Lung microvascular endothelial cell (primary cell): ENCODE data around the gene MOB2. TPM values are rescaled to one million over a fixed set of nuclear protein-coding genes. Genes with fewer than 3 reads are reported as not detected.

ENCODE experiments used
- DNase-seq, 2 donors: peaks; one replicate each; pipeline versions ENCODE4 v3.0.0 to v3.0.0-alpha.2; 2010; ENCODE audit warnings: low read depth in 2 of 2
- total RNA-seq: library from RNA; depleted of rRNA; stranded (reverse); fragments of >200 nt; gene quantifications from 2 replicates; pipeline ENCODE4 v1.2.1, GENCODE V29; 2014

Gene MOB2, protein sequence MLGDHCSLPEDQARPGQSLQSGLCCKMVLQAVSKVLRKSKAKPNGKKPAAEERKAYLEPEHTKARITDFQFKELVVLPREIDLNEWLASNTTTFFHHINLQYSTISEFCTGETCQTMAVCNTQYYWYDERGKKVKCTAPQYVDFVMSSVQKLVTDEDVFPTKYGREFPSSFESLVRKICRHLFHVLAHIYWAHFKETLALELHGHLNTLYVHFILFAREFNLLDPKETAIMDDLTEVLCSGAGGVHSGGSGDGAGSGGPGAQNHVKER
- total RNA-seq, result 36.4 and 46.0 TPM in 2 replicates

DNA sequence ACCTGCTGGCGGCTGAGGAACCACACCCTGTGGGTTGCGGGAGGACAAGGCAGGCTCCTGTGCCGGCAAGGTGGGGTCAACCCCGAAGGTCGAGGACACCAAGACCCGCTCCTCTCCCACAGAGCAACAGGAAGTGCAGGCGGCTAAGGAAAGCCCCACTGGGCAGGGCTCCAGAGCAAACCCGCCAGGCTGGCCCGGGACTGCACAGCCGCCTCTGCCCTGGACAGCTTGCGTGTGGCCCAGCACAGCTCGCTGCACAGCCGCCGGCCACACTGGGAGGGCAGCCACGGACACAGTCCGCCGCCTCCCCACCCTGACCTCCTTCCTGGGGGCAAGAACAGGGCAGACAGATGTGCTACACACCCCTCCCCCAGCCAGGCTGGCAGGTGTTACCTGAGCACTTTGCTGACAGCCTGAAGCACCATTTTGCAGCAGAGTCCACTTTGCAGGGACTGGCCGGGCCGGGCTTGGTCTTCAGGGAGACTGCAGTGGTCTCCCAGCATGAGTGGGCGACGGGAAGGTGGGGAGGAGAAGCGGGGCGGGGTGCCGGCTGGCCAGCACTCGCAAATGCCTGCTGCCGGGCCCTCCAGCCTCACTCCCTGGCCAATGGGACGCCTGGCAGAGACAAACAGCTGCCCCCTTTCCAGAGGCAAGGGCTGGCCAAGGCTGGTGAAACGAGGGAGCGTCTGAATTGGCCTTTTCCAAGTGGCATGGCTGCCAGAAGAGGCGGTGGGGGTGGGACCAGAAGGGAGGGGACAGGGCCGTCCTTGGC lies at the start of gene MOB2:
MOB2 (minus strand) TSS at position 726 of the 772 bp plus-strand sequence; CDS start at position 503, 223 bp downstream.
- DNase-seq, result peak; percentile 44 to 63

DNA sequence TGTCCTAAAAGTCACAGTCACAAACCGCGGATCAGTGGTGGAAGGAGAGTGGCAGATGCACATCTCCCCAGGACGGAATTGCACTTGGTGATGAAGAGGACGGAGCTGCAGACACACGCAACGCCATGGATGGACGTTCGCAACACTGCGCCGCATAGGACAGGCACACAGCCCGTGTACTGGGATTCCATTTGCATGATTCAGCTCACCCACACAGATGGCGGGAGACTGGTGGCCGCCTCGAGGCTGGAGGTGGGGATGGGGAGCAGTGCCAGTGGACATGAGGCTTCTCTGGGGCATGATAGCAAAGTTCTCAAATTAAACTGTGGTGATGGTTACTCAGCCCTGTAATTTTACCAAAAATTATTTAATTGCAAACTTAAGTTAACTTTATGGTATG lies 48.1 kb upstream of the MOB2 start:
- no peak for DNase-seq

DNA sequence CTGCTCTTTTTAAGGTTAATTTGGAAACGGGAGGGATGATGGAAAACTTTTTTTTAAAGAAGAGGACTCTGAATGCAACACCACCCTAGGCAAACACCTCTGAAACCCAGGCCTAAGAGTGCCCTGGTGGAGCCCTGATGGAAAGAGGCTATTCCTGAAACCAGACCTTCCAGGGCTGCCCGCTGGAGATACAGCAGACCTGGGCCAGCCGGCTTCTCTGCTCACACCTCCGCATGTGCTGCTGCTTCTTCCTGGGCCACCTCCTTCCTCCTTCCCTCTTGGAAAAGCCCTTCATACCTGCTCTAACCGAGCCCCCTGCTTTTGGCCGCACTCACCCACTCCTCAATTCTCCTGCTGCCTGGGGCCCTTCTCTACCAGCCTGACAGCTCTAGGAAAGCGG lies 47.6 kb upstream of the MOB2 start:
- no peak for DNase-seq

DNA sequence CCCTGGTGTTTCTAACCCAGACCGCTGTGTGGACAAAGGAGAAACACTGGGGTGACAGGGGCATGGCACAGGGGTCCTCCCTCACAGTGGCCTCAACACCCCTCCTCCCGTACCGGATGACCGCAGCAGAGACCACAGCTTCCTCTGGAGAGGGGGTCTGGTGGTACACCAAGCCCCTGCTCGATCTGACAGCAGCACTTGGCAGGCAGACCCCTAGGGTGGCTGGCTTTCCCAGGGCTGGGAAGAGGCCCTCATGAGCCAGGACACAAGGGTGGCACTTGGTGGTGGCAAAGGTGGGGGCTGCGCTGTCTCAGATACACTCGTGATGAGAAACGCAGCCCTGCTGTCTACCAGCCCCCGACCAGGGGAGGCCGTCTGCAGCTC lies 46.8 kb upstream of the MOB2 start:
- DNase-seq, result no peak

DNA sequence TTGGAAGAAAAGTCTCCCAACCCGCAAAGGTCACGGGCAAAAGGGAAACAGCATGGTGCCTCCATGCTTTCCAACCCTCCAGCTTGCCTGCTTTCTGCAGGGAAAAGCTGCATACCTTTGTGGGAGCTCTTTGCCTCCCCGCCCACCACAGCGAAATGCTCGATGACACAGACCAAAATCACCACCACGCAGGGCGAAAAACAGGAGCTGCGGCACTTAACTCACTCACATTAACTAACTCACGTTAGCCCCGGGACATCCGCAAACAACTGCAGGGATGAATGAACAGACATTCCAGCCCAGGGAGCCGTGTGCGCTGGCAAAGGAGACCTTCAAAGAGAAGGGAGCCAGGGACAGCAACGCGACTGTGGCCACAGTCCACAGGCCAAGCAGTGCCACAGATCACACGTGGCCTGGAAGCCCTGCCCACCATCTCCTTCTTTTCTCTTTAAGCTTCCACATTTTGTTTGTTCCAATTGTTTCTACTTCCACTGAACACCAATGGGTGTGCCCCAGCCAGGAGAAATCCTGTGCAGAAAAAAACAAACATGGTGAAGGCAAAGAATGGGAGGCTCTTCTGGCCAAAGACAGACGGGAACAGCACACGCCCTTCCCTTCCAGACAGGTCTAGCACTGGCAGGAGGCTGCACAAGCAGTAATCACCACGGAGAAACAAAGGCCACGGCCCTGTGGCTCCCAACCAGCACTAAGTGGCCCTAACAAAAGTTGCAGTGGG lies 46.2 kb upstream of the MOB2 start:
- DNase-seq, result no peak

DNA sequence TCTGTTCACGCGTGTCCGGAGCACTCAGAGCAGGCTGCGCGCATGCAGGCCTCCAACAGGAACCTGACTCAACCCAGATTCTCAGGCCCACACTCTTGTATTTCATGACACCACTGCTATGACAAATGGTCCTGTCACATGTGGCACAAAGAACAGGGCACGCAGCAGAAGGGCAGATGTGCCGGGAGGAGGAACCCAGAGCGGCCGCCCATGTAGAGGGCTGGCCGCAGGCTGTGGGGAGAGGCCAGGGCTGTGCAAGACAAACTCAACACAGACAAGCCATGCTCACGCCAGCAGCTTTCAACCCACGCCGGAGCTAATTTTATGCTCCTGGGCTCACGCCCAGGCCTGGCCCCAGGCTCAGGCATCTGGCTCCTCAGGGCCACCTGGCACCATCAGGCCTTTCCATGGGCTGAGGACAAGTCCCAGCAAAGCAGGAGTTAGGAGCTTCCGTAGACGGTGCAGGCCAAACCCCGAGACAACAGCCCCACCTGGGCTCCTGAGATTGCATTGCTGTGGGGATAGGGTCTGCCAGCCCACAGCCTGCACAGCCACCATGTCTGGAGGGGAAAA lies 45.5 kb upstream of the MOB2 start:
- peak in 1 of 2 donors; percentile 66 for DNase-seq

DNA sequence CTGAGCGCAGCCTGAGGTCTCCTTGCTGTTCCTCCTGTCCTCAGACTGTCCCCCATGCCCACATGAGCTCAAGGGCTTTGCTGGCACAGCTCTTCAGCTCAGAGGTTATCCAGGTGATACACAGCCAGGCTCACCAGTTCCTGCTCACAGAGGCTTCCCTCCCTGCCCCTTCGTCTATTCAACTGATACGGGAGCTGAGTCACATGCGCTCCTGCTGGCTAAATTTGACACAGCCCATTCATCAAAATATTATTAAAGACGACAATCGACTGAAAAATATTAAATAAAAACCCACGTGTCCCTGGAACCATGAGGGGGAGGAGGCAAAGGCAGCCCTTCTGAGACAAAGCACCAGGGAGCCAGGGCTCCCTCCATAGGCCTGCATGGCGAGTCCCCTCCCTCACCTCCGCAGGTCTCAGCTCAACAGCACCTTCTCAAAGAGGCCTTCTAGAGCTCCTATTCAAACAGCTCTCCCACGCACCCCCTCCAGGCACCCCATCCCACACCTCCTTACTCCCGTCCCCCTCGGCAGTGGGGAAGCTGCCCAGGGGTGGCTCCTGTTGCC lies 45.0 kb upstream of the MOB2 start:
- peak in 1 of 2 donors; percentile 33 for DNase-seq

DNA sequence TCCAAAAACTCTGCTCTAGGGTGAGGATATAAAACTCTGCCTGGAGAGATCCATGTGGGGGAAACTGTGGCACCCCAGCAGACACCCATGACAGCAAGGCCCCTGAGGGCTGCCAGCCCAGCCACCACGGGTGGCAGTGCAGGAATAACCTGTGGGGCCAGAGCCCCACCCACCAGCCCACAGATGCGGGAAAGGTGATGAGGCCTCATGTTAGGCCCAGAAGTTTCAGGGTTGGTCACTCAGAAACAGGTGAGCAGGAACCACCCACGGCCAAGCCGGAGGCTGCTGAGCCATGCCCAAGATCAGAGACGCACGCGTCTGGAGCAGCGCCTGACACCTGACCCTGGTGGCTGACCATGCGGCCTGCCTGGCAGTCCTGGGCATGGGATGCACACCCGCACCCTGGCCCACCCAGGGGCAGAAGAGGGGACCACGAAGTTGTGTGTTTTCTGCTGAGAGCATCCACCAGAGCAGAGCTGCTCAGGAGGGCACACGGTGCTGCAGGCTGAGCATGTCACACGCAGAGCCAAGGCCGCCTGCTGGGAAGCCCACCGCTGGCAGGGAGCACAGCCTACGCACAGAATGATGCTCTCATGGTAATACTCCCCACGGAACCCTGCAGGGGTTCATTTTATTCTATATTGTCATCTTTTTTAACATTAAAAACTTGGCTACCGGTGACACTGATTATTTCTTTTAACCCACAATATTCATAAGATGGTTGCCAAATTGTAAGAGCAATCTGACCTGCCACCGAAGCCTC lies 44.3 kb upstream of the MOB2 start:
- no peak for DNase-seq

DNA sequence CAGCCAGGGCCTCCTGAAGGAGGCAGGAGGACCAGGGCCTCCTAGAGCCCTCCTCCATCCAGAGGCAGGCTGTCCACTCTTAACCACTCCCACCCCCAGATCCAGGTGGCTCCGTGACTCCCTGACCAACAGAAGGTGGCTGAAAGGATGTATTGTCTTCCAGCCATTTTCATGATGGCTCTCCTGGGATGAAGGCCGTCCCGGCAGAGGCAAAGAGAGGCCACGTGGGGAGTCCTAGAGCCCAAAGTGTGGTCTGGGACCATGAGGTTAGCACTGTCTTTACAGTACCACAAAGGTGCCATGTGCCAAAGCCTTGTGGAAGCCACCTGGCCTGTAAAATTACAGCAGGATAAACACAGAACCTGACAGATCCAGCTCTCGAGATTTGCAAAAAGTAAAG lies 43.2 kb upstream of the MOB2 start:
- DNase-seq, result no peak

DNA sequence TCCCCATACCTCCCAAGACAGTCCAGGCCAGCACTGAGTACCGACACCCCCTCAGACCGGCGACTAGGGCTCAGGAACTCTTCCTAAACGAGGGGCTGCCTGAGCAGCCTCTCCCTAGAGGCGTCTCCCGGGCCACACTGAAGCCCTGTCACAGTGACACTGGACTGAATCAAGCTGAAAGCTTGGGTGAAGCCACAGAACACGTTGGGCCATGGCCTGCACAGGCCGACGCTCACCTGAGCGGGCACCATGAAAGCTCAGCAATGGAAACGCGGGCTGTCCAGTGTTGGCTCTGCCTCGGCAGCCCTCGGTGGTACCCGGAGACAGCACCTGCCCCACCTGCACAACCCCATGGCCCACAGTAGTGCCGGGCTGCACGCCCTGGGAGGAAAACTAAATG lies 42.7 kb upstream of the MOB2 start:
- no peak for DNase-seq

DNA sequence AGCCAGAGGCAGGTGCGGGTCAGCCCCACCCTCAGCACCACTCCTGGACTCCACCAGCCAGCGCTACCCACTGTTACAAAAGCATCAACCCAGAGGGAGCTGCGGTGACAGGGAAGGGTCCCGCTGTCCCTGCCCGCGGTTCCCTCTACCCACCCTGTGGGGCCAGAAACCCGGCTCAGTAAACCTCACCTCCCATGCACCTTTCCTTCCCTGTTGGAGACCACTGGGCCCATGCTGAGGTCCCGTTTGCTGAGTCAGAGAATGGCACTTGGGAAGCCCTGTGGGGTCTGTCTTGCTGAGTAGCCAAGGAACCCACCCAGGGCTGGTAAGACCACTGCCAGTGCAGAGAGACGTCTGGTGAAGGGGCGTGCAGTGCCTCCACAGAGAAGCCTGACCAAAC lies 42.1 kb upstream of the MOB2 start:
- no peak for DNase-seq

DNA sequence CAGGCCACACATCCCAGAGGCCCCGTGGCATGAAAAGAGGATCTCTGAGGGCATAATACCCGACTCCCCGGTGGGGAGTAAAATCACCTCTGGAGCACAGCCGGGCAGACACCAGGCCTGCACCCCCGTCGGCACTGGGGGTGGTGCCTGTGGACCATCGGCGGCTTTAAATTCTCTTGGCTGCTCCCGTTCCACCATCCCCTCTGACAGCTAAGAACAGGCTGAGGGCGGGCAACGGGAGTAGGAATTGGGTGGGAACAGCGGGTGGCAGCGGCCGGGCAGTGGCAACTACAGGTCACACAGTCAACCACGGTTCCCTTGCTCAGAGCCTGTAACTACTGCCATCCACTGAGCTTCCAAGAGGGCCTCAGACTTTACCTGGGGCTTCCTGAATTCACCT lies 40.2 kb upstream of the MOB2 start:
- no peak for DNase-seq

DNA sequence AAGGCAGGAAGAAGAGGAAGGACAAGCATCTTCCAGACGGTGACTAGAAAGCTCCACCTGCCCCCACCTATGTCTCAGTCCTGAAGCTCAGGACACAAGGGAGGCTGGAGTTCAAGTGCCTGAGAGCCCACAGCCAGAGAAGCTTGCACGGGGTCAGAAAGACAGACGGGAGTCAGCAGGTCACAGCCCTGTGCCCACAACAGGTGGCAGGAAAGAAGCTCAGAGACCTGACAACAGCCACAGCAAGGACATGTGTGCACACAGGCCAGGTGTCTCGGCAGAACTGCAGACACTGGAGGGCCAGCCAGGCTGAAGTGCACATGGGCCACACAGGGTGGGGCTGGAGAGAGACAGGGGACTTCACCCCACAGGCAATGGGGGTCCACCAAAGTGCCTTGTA lies 37.2 kb upstream of the MOB2 start:
- DNase-seq, result no peak

DNA sequence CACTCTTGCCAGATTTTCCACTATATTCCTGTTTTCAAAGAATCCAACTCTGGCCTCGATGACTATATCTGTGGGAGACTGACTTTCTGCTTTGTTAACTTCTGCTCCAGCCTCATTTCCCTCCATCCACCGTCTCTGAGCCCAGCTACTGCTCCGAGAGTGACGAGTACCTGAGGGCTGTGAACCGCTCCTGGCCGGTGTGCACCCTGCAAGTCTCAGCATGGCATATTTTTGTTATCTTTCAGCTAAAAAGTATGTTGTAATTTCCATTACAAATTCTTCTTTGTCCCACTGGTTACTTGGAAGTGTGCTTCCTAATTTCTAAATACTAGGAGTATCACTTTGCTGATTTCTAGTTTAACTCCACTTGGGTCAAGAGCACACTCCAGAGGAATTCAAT lies 36.5 kb upstream of the MOB2 start:
- no peak for DNase-seq

DNA sequence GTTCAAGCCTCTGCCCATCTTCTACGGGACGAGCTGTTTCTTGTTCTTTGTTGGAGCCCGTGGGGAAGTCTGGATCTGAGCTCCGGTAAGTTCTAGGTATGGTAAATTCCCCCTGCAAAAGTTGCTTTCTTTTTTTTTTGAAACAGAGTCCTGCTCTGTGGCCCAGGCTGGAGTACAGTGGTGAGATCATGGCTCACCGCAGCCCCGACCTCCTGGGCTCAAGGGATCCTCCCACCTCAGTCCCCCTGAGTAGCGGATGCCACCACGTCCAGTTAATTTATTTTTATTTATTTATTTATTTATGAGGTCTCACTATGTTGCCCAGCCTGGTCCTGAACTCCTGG lies 35.5 kb upstream of the MOB2 start:
- DNase-seq, result no peak

DNA sequence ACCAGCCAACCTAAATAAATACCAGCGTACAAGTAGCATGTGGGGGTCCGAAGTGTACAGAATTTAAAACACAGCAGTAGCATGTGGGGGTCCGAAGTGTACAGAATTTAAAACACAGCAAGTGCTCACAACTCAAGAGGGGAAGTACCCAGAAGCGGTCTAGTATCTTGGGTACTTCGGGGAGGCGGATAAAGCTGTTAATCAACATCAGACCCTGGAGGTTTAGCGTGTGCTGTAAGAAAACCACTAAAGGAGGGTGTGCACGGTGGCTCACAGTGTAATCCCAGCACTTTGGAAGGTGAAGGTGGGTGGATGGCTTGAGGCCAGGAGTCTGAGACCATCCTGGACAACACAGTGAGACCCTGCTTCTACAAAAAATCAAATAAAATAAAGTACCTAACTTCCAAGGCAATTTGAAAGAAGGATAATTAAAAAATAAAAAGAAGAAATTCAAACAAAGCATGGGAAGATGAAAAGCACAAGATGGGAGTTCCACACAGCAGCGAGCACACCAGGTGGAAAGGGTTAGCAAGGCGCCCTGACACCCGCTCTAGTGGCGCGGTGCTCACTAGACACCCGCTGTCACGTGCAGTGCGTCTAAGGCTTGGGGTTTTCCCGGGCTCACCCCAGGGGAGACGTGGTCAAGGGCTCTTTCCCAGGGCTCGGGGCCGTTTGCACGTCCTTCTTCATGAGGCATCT lies 35.0 kb upstream of the MOB2 start:
- DNase-seq, result no peak

DNA sequence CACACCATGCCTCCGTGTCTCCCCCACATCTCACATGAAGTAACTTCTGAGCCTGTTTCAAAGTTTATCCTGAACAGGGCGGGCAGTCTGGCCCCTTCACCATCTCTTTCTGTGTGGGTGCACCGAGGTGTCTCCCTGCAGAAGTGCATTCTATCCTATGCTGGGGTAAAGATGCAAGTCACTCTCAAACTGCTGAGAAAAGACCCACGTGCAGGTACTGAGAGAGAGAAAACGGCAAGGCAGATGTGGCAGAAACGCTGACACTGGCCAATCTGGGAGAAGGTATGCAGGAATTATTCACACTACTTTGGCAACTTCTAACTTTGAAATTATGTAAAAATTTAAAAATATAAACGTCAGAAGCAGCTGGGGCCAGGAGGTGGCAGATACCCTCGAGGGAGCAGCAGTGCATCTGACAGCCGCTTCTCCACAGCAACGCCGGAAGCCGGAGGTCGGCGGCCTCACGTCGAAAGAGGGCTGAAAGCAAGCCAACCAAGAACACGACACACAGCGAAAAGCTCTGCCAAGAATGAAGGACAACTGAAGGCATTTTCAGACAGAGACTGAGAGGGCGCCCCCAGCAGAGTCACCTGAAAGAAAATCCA lies 34.2 kb upstream of the MOB2 start:
- DNase-seq, result peak in 1 of 2 donors; percentile 29

DNA sequence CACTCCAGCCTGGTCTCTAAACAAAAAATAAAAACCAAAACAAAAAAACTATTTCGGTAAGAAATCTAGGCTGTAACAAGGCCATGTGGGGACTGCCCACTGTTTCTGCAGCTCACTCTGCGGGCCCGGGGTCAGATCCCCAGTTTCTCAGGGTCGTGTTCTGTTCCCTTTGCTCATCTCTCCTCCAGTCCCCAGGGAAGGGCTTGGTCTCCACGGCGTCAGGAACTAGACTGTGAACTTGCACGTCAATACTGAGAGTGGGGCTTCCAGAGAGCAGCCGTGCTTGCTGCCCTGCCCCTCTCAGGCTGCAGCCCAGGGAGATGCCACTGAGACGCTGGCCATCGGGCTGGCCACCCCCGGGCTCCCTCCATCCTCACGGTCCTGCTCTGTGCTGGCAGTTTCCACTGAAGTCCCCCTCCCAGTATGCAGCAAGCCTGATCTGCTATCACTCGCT lies 33.7 kb upstream of the MOB2 start:
- DNase-seq, result no peak

DNA sequence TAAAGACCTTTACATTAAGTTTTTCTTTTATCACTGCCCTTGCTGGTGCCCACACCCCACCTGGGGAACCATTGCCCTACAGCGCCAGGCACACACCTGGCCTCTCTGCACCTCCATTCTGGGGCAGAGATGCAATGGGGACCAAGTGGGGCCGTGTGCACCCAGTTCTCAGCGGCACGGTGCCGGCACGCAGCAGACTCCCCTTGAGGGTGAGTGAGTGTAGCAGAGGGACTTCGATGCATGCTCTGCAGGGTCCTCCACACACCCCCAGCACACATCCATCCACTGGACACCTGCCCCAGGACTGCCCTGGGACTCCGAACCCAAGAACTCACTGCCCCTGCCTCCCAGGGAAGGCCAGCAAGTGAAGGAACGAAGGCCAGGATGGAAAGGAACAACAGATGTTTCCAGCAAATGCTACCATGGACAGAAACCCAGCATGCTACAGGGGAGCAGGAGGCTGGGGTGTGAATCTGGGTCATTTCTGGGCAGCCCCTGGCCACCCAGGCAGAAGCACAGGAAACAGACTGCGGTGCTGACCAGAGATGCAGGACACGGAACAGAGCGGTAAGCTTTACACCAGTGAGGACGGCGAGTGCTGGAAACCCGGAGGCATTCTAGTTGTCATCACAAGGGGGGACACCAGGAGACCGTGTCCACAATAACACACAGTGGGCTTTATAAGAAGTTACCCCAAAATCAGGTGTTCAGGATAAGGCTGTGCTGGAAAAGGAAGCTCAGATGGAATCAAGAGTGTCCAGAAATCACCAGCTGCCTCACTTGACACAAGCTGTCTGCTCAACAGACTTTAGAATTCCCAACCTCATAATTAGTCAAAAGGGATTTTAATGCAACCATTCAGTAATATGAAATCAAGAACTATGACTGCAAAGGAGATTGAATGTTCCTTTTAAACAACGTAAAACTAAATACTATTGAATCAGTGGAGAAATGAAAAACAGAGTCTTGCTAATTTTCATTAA lies 32.7 kb upstream of the MOB2 start:
- DNase-seq, result no peak
